Measurements from ENCODE around the gene IL31RA. TPM values are rescaled to one million over a fixed set of nuclear protein-coding genes. Genes with fewer than 3 reads are reported as not detected.

IL31RA gene
- total and polyA plus RNA-seq, 2 of the 13 experiments (the other 11 are each of a cell fraction or from before 2014, with no cell fraction given) = not detected

DNA sequence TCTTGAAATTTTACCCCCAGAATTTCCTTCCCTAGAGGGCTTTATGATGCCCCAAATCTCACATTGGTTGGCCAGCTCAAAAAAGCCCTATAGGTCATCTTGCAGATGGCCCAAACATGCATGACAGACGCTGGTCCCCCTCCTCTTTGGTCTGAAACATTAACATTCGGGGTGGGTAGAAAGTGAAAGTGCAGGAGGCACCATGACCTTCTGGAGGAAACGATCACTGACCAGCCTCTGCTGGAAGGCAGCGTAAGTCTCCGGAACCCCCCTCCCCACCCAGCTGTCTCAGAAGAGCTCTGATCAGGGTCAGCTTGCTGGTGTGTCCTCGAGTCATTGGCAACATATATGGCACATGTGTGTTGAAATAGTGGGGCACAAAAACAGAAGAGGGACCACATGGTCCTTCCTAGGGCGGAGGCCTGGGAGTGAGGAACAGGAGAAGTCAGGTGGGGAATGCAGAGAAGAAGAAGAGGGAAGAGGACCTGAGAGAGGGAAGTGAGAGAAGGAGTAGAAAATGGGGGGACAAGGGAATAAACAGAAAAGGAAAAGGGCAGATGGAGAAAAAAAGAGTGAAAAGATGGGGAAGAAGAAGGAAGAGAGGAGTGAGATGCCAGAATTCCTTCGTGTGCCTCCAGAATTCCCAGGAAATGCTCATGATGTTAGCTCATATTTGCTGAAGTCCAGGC lies 46.2 kb downstream of the IL31RA start (continued):
- TF ChIP-seq ARHGAP35 (CRISPR knock-in tag; IDR thresholded peaks at IDR 0.05; ENCODE audit: borderline replicate concordance) = no peak
- no peak for TF ChIP-seq YEATS4 (CRISPR knock-in tag; IDR thresholded peaks at IDR 0.05; ENCODE audit: borderline replicate concordance)
- TF ChIP-seq KDM5B (CRISPR knock-in tag; IDR thresholded peaks at IDR 0.05; ENCODE audit: borderline replicate concordance) = no peak
- no peak for TF ChIP-seq ZBTB14 (CRISPR knock-in tag; IDR thresholded peaks at IDR 0.05)
- no peak for TF ChIP-seq ZNF589 (CRISPR knock-in tag; conservative IDR thresholded peaks at IDR 0.05)
- no peak for TF ChIP-seq ZNF124 (CRISPR knock-in tag; IDR thresholded peaks at IDR 0.05)
- TF ChIP-seq ZFP36L2 (CRISPR knock-in tag; IDR thresholded peaks at IDR 0.05) = no peak
- TF ChIP-seq, protein P1, sequence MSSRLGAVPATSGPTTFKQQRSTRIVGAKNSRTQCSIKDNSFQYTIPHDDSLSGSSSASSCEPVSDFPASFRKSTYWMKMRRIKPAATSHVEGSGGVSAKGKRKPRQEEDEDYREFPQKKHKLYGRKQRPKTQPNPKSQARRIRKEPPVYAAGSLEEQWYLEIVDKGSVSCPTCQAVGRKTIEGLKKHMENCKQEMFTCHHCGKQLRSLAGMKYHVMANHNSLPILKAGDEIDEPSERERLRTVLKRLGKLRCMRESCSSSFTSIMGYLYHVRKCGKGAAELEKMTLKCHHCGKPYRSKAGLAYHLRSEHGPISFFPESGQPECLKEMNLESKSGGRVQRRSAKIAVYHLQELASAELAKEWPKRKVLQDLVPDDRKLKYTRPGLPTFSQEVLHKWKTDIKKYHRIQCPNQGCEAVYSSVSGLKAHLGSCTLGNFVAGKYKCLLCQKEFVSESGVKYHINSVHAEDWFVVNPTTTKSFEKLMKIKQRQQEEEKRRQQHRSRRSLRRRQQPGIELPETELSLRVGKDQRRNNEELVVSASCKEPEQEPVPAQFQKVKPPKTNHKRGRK (CRISPR knock-in tag; IDR thresholded peaks at IDR 0.05) = peak; percentile 82
- no peak for TF ChIP-seq ZBTB7B (CRISPR knock-in tag; IDR thresholded peaks at IDR 0.05)
- peak; percentile 12; the same call in 1 of the 2 replicates for TF ChIP-seq ZFX (CRISPR knock-in tag; IDR thresholded peaks at IDR 0.05; ENCODE audit: low read depth)
- no peak for TF ChIP-seq MXD1 (CRISPR knock-in tag; IDR thresholded peaks at IDR 0.05)
- TF ChIP-seq PHF8 (CRISPR knock-in tag; IDR thresholded peaks at IDR 0.05) = no peak

All from HepG2 (cell line).